Measurements from ENCODE around the gene TLR1.
A peak's percentile ranks its signal among the peaks of the same experiment; 100 is the strongest.

The TLR1 gene, protein sequence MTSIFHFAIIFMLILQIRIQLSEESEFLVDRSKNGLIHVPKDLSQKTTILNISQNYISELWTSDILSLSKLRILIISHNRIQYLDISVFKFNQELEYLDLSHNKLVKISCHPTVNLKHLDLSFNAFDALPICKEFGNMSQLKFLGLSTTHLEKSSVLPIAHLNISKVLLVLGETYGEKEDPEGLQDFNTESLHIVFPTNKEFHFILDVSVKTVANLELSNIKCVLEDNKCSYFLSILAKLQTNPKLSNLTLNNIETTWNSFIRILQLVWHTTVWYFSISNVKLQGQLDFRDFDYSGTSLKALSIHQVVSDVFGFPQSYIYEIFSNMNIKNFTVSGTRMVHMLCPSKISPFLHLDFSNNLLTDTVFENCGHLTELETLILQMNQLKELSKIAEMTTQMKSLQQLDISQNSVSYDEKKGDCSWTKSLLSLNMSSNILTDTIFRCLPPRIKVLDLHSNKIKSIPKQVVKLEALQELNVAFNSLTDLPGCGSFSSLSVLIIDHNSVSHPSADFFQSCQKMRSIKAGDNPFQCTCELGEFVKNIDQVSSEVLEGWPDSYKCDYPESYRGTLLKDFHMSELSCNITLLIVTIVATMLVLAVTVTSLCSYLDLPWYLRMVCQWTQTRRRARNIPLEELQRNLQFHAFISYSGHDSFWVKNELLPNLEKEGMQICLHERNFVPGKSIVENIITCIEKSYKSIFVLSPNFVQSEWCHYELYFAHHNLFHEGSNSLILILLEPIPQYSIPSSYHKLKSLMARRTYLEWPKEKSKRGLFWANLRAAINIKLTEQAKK

DNA sequence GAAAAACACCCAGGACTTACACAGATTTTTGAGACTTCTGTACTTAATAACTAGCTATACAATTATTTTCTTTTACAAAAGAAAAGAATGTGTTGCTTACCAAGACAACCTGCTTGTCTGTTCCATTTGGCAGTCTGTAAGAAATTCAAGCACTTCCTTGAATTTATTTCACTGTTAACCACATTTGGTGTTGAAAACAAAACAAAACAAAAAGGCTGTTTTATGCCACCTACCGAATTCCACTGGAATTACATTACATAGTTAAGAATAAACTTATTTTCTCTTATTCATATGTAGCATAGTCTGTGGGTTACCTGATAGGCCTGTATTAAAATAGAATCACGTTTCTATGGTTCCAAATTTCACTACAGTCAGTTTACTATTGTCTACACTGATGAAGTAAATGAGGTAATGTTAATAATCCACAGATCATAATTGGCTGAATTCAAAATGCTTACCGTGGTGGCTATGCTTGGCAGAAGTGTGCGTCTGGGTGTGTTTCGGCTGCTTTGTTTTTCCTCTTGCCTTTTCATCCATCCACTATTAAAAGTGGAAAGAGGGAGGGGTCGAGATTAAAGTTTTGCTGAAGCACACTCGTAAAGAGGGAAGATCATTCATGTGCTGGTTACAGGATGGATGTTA lies at the start of gene TLR1:
Gene TLR1, minus strand, starts transcription at position 138 of the 642 bp plus-strand sequence. CDS start 5,960 bp downstream, outside the sequence.
- no peak for DNase-seq (ENCODE audit: low read depth, low spot score)
- peak within 1 kb of the TSS; percentile 17 for H3K27ac ChIP-seq

DNA sequence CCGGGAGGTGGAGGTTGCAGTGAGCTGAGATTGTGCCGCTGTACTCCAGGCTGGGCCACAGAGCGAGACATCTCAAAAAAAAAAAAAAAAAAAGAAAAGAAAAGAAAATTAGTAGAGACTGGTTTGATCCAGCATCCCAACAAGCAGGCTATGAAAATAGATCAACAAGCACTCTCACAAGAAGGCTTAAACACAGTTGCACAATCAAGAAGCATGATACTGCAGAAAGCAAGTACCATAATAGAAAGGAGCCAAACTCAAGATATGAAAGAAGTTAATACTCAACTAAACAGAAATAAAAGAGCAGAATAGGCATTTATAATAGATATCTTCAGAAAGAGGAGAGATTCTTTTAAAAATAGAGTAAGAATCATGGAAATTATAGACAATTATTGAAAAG lies 41.4 kb upstream of the TLR1 start:
- DNase-seq (ENCODE audit: low read depth, low spot score): no peak
- H3K27ac ChIP-seq: no peak overlapping the region

DNA sequence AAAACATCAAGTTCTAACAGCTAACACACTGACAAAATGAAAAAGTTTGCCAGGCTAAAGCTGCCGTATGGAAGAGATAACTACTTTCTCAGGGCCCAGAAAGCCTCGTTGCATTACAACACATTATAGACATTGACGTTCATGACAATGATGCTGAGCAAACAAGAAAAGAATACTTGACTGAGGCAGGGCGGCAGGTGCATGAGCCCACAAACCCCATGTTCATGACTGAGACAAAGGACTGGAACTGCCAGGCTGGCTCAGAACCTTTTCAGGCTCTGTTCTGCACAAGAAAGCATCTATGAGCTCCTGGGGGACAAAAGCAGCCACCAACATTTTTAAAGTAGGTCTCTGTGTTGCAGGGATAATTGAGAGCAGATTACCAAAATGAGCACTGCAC lies 38.4 kb upstream of the TLR1 start:
- no peak for DNase-seq (ENCODE audit: low read depth, low spot score)
- no peak overlapping the region for H3K27ac ChIP-seq

DNA sequence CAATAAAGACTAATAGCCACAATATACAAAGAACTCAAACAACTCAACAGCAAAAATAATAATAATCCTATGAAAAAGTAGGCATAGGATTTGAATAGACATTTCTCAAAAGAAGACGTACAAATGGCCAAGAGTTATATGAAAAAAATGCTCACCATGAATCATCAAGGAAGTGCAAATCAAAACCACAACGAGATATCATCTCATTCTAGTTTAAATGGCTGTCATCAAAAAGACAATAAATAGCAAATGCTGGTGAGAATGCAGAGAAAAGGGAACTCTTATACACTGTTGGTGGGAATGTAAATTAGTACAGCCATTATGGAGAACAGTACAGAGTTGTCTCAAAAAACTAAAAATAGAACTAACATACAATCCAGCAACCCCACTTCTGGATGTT lies 33.3 kb upstream of the TLR1 start:
- no peak overlapping the region for H3K27ac ChIP-seq
- no peak for DNase-seq (ENCODE audit: low read depth, low spot score)

DNA sequence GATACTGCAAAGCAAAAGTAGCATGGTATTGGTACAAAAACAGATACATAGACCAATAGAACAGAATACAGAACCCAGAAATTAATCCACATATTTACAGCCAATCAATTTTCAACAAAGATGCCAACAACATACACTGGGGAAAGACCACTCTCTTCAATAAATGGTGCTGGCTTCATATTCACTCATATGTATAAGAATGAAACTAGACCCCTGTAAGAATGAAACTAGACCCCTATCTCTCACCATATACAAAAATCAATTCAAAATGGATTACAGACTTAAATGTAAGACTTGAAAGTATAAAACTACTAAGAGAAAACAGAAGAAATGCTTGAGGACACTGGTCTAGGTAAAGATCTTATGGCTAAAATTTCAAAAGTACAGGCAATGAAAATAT lies 32.7 kb upstream of the TLR1 start:
- H3K27ac ChIP-seq: no peak overlapping the region
- DNase-seq (ENCODE audit: low read depth, low spot score): no peak

DNA sequence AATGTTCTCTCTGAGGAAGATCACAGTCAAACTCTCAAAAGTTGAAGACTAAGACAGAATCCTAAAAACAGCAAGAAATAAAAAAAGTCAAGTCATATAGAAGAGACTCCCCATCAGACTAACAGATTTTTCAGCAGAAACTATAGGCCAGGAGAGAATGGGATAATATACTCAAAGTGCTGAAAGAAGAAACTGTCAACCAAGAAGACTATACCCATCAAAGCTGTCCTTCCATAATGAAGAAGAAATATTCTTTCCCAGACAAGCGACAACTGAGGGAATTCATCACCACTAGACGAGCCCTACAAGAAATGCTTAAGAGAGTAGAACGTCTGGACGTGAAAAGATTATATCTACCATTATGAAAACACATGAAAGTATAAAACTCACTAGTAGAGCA lies 30.0 kb upstream of the TLR1 start:
- H3K27ac ChIP-seq: no peak overlapping the region
- DNase-seq (ENCODE audit: low read depth, low spot score): no peak

DNA sequence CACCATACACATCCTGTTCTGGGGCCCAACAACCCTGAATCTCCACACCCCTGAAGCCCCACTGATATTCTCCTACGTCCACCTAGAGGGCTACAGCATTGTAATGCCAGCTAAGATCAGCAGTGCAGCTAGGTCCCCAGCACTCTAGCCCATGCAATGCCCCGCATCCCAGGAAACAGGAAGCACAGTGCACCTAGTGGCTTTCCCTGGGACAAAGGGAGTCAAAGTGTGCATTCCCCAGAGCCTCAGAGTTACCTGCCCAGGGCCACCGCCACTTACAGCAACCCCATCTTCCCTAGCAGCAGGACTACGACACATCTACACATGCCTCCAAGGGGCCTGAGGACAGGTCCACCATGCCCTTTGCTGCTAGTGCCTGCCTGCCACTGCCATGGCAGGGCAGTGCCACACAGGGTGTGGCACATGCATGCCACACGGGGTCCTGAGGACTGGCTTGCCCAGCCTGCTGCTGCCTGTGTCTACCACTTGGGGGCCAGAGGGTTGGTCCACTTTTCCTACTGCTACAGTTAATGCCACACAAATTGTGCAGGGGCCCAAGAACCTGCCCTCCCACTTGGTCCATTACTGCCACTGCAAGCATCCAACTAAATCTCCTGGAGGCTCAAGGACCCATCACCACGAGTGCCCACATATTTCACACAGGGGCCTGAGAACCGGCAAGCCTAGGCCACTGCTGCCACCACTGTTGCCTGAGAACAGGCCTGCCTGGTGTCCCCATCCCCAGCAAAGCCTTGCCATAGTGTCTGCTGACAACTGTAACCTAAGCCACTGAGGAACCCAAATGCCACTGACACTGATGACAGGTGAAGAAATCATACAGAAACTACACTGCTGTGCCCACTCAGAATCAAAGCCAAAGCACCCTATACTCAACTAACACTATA lies 28.3 kb upstream of the TLR1 start:
- H3K27ac ChIP-seq: no peak overlapping the region
- no peak for DNase-seq (ENCODE audit: low read depth, low spot score)

DNA sequence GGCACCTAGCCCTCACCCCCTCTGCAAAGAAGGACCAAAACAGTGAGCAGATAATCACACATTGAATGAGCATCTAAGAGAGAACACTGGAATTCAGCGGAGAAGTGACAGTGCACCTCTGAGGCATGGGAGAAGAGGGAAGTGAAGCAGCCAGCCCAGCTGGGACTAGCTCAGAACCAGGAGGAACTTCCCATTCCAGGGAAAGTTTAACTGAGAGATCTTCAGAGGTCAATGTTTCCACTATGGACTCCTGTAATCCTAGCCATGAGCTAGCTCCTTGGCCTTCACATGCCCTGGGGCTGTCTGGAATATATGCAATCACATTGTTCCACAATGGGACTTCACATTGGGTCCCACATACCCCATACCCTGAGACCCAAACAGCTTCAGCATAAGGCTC lies 27.6 kb upstream of the TLR1 start:
- no peak overlapping the region for H3K27ac ChIP-seq

DNA sequence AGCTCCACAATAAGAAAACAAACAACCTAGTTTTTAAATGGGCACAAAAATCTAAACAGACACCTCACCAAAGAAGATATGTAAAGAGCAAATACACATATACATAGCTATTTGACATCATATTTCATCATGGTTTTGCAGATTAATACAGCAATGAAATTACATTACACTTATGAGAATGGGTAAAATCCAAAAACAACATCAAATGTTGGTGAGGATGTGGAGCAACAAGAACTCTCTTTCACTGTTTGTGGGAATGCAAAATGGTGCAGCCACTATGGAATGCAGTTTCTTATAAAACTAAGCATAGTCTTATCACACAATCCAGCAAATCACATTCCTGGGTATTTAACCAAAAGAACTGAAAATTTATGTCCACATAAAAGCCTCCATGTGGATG lies 27.1 kb upstream of the TLR1 start:
- DNase-seq (ENCODE audit: low read depth, low spot score): no peak
- no peak overlapping the region for H3K27ac ChIP-seq

More for the DNA sequence above, 27.6 kb upstream of the TLR1 start:
- DNase-seq (ENCODE audit: low read depth, low spot score): no peak

DNA sequence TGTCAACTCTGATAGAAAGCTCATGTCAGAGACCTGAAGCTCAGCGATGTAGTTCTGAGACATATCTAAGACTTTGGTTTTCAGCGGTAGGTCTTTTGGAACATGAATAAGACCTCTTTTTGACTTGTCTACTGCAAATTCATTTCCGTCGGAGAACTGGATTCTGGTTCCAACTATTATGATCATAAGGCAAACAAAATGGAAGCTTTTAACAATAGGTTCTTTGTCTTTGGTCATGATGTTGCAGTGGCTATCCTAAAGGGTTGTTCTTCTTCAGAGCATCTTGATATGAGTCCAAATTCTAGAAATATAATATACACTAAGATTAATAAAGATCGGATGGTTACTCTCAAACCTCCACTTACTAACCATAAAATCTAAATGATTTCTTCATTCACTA lies 24.6 kb upstream of the TLR1 start:
- H3K27ac ChIP-seq: no peak overlapping the region
- no peak for DNase-seq (ENCODE audit: low read depth, low spot score)

DNA sequence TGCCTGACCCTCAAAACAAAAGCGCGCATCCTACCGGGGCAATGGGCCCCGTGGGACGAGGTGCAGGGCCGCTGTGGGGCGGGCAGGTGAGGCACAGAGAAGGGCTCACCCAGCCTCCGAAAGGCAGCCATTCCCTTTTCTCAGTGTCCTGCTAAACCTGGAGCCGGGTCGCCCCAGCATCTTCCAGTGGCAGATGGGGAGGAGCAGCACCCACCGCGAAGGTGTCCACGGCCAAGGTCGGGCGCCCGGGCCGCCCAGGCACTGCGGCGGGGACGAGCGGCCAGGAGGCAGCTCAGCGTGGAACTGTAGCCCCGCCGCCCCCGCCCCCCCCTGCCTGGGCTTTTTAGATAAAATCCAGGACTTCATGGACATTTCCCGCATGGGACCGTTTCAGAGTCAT lies 19.2 kb upstream of the TLR1 start:
- no peak overlapping the region for H3K27ac ChIP-seq
- DNase-seq (ENCODE audit: low read depth, low spot score): no peak

DNA sequence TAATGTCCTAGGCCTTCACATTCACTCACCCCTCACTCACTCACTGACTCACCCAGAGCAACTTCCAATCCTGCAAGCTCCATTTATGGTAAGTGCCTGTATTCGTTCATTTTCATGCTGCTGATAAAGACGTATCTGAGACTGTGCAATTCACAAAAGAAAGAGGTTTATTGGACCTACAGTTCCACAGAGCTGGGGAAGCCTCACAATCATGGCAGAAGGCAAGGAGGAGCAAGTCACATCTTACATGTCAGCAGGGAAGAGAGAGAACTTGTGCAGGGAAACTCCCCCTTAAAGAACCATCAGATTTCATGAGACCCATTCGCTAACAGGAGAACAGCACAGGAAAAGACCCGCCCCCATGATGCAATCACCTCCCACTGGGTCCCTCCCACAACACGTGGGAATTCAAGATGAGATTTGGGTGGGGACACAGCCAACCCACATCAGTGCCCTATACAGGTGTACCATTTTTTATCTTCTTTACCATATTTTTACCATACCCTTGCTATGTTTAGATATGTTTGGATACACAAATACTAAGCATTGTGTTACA lies 18.2 kb upstream of the TLR1 start:
- H3K27ac ChIP-seq: no peak overlapping the region
- DNase-seq (ENCODE audit: low read depth, low spot score): no peak

DNA sequence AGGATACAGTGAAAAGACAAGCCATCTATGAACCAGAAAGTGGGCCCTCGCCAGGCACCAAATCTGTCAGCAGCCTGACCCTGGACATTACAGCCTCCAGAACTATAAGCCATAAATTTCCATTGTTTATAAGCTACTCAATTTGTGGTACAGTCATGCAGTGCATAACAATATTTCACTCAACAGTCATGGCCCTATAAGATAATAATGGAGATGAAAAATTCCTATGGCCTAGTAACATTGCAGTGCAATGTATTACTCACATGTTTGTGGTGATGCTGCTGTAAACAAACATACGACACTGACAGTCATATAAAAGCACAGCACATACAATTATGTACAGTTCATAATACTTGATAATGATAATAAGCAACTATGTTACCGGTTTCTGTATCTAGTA lies 17.1 kb upstream of the TLR1 start:
- no peak overlapping the region for H3K27ac ChIP-seq
- no peak for DNase-seq (ENCODE audit: low read depth, low spot score)

DNA sequence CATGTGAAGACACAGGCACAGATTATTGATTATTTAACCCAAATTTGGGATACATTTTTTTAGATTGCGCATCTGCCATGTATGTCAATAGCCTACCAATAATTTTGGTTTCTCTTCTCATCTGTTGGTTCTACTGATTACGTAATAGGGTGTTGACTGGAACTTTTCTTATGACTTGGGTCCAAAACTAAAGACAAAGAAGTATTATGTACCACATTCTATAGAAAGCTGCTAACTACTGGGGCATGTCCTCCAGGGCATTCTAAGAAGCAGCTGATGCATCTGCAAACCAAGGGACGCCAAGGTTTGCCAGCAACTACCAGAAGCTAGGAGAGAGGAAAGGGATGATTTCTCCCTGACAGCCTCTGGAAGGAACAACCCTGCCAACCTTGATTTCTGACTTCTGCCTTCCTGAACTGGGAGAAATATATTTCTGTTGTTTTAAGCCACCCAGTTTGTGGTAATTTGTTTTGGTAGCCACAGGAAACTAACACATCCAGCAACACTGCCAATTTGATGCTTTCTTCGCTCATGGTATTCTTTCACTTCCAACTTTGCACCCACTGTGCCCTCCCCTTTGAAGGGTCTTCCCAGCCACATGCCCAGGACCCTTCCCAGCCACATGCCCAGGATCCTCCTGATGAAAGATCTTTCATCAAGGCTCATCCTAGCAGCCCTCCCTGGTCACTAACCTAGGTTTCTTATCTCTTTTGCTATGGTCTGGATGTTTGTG lies 15.9 kb upstream of the TLR1 start:
- H3K27ac ChIP-seq: peak overlapping the region; percentile 56
- no peak for DNase-seq (ENCODE audit: low read depth, low spot score)

DNA sequence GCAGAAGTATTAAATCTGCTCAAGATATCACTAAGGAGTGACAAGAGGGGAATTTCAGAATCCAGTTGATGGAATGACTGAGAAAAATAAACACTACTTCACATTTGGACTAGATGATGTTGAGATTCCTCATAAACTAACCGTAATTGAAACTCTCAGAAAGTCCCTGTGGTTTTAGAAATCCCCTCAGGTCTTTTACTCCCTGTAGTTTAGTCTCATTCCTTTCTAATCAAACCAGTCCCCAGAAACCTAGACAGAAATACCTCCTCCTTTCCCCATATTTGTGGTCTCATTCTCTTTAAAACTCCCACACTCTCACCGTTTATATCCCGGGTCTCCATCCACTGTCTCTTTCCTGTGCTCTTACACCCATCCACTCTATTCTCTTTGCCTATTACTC lies 15.0 kb upstream of the TLR1 start:
- DNase-seq (ENCODE audit: low read depth, low spot score): peak; percentile 39
- peak overlapping the region; percentile 56 for H3K27ac ChIP-seq

DNA sequence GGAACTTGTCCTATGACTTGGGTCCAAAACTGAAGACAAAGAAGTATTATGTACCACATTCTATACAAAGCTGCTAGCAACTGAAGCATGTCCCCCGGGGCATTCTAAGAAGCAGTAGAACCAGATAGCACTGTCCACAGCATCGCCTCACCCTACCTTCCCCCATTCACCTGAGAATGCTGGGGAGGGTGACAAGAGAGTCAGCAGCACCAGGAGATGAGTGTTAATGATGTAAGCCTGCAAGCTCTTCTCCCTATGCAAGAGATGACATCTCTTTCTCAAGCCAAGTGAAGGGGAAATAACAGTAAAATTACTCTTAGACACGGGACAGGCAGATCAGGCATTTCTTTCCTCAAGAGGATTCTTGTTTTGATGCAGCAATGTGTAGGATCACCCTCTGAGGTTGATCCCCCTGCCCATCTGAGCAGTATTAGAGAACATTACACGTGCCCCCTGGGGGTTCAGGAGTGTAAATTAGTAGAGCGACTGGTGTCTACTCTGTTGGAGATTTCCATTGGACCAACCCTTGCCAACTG lies 13.9 kb upstream of the TLR1 start:
- DNase-seq (ENCODE audit: low read depth, low spot score): peak; percentile 92
- H3K27ac ChIP-seq: peak overlapping the region; percentile 56

DNA sequence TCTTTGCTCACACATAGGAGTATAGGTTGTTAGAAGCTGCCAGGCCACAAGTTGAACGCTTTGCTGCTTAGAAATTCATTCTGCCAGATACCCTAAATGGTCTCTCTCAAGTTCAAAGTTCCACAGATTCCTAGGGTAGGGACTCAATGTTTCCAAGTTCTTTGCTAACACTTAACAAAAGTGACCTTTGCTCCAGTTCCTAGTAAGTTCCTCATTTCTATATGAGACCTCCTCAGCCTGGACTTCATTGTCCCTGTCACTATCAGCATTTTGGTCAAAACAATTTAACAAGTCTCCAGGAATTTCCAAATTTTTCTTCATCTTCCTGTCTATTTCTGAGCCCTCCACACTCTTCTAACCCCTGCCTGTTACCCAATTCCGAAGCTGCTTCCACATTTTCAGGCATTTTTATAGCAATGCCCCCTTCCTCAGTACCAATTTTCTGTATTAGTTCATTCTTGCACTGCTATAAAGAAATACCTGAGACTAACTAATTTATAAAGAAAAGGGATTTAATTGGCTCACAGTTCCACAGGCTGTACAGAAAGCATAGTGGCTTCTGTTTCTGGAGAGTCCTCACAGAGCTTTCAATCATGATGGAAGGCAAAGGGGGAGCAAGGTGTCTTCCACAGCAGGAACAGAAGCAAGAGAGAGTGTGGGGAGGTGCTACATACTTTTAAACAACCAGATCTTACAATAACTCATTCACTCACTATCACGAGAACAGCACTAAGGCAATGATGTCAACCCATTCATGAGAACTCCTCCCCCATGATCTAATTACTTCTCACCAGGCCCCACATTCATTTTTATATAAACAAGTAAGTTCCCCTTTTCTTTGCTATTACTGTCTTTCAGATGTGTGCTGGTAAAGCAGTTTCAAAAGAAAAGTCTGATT lies 11.5 kb upstream of the TLR1 start:
- no peak for DNase-seq (ENCODE audit: low read depth, low spot score)
- peak overlapping the region; percentile 13 for H3K27ac ChIP-seq

DNA sequence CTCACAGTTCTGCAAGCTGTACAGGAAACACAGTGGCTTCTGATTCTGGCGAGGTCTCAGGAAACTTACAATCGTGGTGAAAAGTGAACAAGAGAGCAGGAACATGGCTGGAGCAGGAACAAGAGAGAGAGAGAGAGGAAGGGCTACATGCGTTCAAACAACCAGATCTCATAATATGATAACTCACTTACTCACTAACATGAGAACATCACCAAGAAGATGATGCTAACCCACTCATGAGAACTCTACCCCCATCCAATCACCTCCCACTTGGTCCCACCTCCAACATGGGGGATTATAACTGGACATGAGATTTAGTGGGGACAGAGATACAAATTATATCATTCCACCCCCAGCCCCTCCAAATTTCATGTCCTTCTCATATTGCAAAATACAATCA lies 9.8 kb upstream of the TLR1 start:
- H3K27ac ChIP-seq: no peak overlapping the region

More for the DNA sequence above, 9.8 kb upstream of the TLR1 start:
- DNase-seq (ENCODE audit: low read depth, low spot score): no peak

Measured in epithelial cell of prostate (primary cell).